ENCODE data around the gene GRAMD2A. TPM values are rescaled to one million over a fixed set of nuclear protein-coding genes. Genes with fewer than 3 reads are reported as not detected.

The GRAMD2A gene
- total and polyA plus RNA-seq, 4 donors, result 4.0 to 25.2 (median 10.7) TPM

- Histone ChIP-seq H3K27me3 (ENCODE audit: control insufficient read depth in 3 of 3, insufficient read depth in 3 of 3, low read length in 2 of 3) (no peaks in the 10 kb centered on the region), H3K4me3 (no peak overlapping the region), H3K4me1 (ENCODE audit: control insufficient read depth in 5 of 5, insufficient read depth in 5 of 5, low read length in 5 of 5) (no peaks in the 10 kb centered on the region), H3K36me3 (ENCODE audit: control insufficient read depth in 4 of 4, insufficient read depth in 4 of 4, low read length in 4 of 4) (peaks cover 11 to 28% (median 19%) of the 10 kb centered on the region in 4 donors), H3K9ac (ENCODE audit: insufficient read depth in 1 of 2, low read length in 2 of 2) (no peak overlapping the region), H3K9me3 (ENCODE audit: control insufficient read depth in 4 of 4, insufficient read depth in 3 of 4, low read length in 3 of 4) (no peaks in the 10 kb centered on the region), H3K27ac (ENCODE audit: low read depth in 1 of 2, low read length in 1 of 2) (peak overlapping the region in 1 of 2 donors; percentile 8)
- TF ChIP-seq CTCF (IDR thresholded peaks at IDR 0.05; ENCODE audit: control extremely low read depth, extremely low read depth), result no peak
- DNase-seq, result no peak
- ATAC-seq (ENCODE audit: insufficient read depth, low FRiP score), result no peak
- 97% methylated on average over 3 of the region's 3 CpGs for WGBS, 2 donors
Observed at GRCh38 chr15:72238586-72238985, 41.0 kb upstream of the GRAMD2A start.

- H3K4me1 ChIP-seq (ENCODE audit: control insufficient read depth in 5 of 5, insufficient read depth in 5 of 5, low read length in 5 of 5), result peaks cover 0 to 3% (median 0%) of the 10 kb centered on the region in 5 donors
- H3K36me3 ChIP-seq (ENCODE audit: control insufficient read depth in 4 of 4, insufficient read depth in 4 of 4, low read length in 4 of 4), result peaks cover 10 to 24% (median 16%) of the 10 kb centered on the region in 4 donors
- no peaks in the 10 kb centered on the region for H3K27me3 ChIP-seq (ENCODE audit: control insufficient read depth in 3 of 3, insufficient read depth in 3 of 3, low read length in 2 of 3)
- WGBS, 2 donors, result 95 to 100% methylated on average over 1 of the region's 1 CpG
- ATAC-seq (ENCODE audit: insufficient read depth, low FRiP score) (no peak), DNase-seq (no peak)
- TF ChIP-seq CTCF (IDR thresholded peaks at IDR 0.05; ENCODE audit: control extremely low read depth, extremely low read depth), result no peak
- H3K9ac ChIP-seq (ENCODE audit: insufficient read depth in 1 of 2, low read length in 2 of 2), result no peak overlapping the region
- no peak overlapping the region for H3K4me3 ChIP-seq
- peak overlapping the region; percentile 10 to 50 for H3K27ac ChIP-seq (ENCODE audit: low read depth in 1 of 2, low read length in 1 of 2)
- H3K9me3 ChIP-seq (ENCODE audit: control insufficient read depth in 4 of 4, insufficient read depth in 3 of 4, low read length in 3 of 4), result no peaks in the 10 kb centered on the region
Observed at GRCh38 chr15:72237853-72238224, 40.3 kb upstream of the GRAMD2A start.

- WGBS, 2 donors, result 27 to 30% methylated on average over 3 of the region's 3 CpGs
- Histone ChIP-seq H3K4me3 (no peak overlapping the region), H3K9ac (ENCODE audit: insufficient read depth in 1 of 2, low read length in 2 of 2) (no peak overlapping the region)
Observed at GRCh38 chr15:72237029-72237852, 39.7 kb upstream of the GRAMD2A start.

More at GRCh38 chr15:72237029-72237852, 39.7 kb upstream of the GRAMD2A start:
- Histone ChIP-seq H3K9me3 (ENCODE audit: control insufficient read depth in 4 of 4, insufficient read depth in 3 of 4, low read length in 3 of 4) (no peaks in the 10 kb centered on the region), H3K27ac (ENCODE audit: low read depth in 1 of 2, low read length in 1 of 2) (peak overlapping the region in 1 of 2 donors; percentile 63), H3K36me3 (ENCODE audit: control insufficient read depth in 4 of 4, insufficient read depth in 4 of 4, low read length in 4 of 4) (peaks cover 7 to 18% (median 14%) of the 10 kb centered on the region in 4 donors), H3K4me1 (ENCODE audit: control insufficient read depth in 5 of 5, insufficient read depth in 5 of 5, low read length in 5 of 5) (peaks cover 0 to 9% (median 3%) of the 10 kb centered on the region in 5 donors), H3K27me3 (ENCODE audit: control insufficient read depth in 3 of 3, insufficient read depth in 3 of 3, low read length in 2 of 3) (no peaks in the 10 kb centered on the region)
- DNase-seq, result no peak
- peak; percentile 85 for ATAC-seq (ENCODE audit: insufficient read depth, low FRiP score)
- TF ChIP-seq CTCF (IDR thresholded peaks at IDR 0.05; ENCODE audit: control extremely low read depth, extremely low read depth), result no peak

Data from lung (tissue), 12 donors.